ENCODE measurements around the gene ASCC2. TPM values are rescaled to one million over a fixed set of nuclear protein-coding genes. Genes with fewer than 3 reads are reported as not detected.

The ASCC2 gene
- total and polyA plus RNA-seq, 5 donors from 2014 or later = 39.3 to 94.0 (median 42.8) TPM

DNA sequence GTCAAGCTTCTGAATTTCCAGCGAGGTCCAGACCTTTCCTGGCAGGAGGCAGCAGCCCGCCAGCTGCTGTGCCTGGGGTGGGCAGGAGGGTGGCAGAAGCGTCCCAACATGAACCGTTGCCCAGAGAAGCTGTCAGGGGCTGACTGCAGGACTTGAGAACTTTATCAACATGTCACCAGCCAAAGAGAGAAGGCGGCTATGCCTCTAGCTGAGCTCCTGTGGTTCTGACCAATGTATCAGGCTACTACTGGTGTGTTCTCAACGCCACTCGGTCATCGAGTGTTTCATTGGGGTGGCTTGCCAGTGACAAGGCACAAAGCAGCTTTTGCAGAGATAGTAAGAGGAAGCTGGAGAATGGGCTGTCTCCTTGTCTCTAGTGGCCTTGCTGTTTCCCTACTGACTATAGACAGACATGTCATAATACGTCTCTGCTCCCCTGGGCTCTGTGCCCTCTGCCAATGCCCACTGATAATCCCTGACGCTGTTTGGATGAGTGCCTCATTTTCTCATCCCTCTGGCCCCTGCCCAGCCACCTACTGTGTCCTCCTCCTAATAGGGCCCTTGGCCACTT lies 17.6 kb upstream of the ASCC2 start:
- Mint-ChIP-seq H3K4me3 (no peak overlapping the region), H3K4me1 (no peaks in the 10 kb centered on the region), H3K27me3 (peaks cover 19% of the 10 kb centered on the region), H3K36me3 (no peaks in the 10 kb centered on the region), H3K9me3 (peaks cover 0 to under 1% (median 0%) of the 10 kb centered on the region in 7 donors), H3K27ac (peak overlapping the region in 1 of 3 donors; percentile 43)
- no peak for ATAC-seq (ENCODE audit: low read depth in 2 of 2)
- no peak overlapping the region for H3K4me3 ChIP-seq (ENCODE audit: low read depth, low read length)
- H3K36me3 ChIP-seq (ENCODE audit: control insufficient read depth, insufficient read depth, low read length) = no peaks in the 10 kb centered on the region
- peaks cover 2% of the 10 kb centered on the region for H3K27me3 ChIP-seq (ENCODE audit: control insufficient read depth, insufficient read depth, low read length)
- H3K4me1 ChIP-seq (ENCODE audit: control insufficient read depth, insufficient read depth, low read length, poor library complexity, severe bottlenecking) = no peaks in the 10 kb centered on the region
- no peak overlapping the region for H3K27ac ChIP-seq (ENCODE audit: insufficient read depth, low read length, poor library complexity, severe bottlenecking)
- H3K9me3 ChIP-seq (ENCODE audit: control insufficient read depth in 2 of 2, low read length in 2 of 2) = no peaks in the 10 kb centered on the region
- DNase-seq = no peak

DNA sequence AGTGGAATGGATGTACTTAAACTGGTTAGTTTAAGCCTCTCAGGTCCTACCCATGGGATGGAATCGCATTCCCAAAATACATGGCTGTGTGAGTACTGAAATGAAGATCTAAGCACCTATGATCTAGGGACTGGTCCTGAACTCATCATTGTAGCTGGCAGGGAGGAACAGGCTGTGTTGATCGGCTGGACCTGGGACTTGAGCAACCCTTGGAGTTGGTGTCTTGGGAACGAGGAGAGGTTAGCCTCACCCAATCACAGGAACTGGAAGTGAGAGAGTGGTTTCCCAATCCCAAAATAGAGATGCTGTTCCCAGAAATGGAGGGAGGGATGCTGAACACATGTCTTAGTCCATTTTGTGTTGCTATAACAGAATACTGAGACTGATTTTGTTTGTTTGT lies 16.4 kb upstream of the ASCC2 start:
- Mint-ChIP-seq H3K4me3 (no peak overlapping the region), H3K9me3 (peaks cover 0 to 1% (median 0%) of the 10 kb centered on the region in 7 donors), H3K27ac (no peak overlapping the region), H3K36me3 (no peaks in the 10 kb centered on the region), H3K27me3 (peaks cover 24% of the 10 kb centered on the region), H3K4me1 (peaks cover 0 to 2% (median 0%) of the 10 kb centered on the region in 4 donors)
- peaks cover 5% of the 10 kb centered on the region for H3K27me3 ChIP-seq (ENCODE audit: control insufficient read depth, insufficient read depth, low read length)
- no peak for ATAC-seq (ENCODE audit: low read depth in 2 of 2)
- no peaks in the 10 kb centered on the region for H3K36me3 ChIP-seq (ENCODE audit: control insufficient read depth, insufficient read depth, low read length)
- H3K4me1 ChIP-seq (ENCODE audit: control insufficient read depth, insufficient read depth, low read length, poor library complexity, severe bottlenecking) = no peaks in the 10 kb centered on the region
- no peak overlapping the region for H3K4me3 ChIP-seq (ENCODE audit: low read depth, low read length)
- no peaks in the 10 kb centered on the region for H3K9me3 ChIP-seq (ENCODE audit: control insufficient read depth in 2 of 2, low read length in 2 of 2)
- no peak overlapping the region for H3K27ac ChIP-seq (ENCODE audit: insufficient read depth, low read length, poor library complexity, severe bottlenecking)
- DNase-seq = no peak

DNA sequence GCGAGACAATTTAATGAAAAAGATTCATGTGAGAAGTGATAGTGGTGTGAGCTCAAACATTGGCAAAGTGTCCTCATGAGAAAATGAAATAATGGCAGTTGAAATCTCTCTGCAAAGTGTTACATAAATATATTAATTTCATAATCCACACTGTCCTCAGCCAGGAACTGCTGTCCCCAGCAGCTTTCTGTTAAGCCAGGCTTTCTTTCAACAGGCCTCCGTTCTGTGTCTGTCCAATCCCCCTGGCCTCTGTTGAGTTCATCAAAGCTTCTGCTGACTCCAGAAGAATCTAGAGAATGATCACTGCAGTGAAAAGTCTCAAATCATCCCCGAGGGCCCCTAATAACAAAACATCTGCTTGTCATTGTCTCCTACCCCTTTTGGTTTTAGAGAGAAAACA lies 10.0 kb upstream of the ASCC2 start:
- no peak for DNase-seq
- Mint-ChIP-seq H3K36me3 (no peaks in the 10 kb centered on the region), H3K27me3 (peaks cover 18% of the 10 kb centered on the region), H3K4me3 (no peak overlapping the region), H3K4me1 (peaks cover 0 to 2% (median 0%) of the 10 kb centered on the region in 4 donors), H3K9me3 (peaks cover 0 to 6% (median 1%) of the 10 kb centered on the region in 7 donors), H3K27ac (no peak overlapping the region)
- Histone ChIP-seq H3K36me3 (ENCODE audit: control insufficient read depth, insufficient read depth, low read length) (no peaks in the 10 kb centered on the region), H3K9me3 (ENCODE audit: control insufficient read depth in 2 of 2, low read length in 2 of 2) (no peaks in the 10 kb centered on the region), H3K4me1 (ENCODE audit: control insufficient read depth, insufficient read depth, low read length, poor library complexity, severe bottlenecking) (no peaks in the 10 kb centered on the region), H3K27me3 (ENCODE audit: control insufficient read depth, insufficient read depth, low read length) (peaks cover 4% of the 10 kb centered on the region), H3K4me3 (ENCODE audit: low read depth, low read length) (no peak overlapping the region), H3K27ac (ENCODE audit: insufficient read depth, low read length, poor library complexity, severe bottlenecking) (no peak overlapping the region)
- no peak for ATAC-seq (ENCODE audit: low read depth in 2 of 2)

DNA sequence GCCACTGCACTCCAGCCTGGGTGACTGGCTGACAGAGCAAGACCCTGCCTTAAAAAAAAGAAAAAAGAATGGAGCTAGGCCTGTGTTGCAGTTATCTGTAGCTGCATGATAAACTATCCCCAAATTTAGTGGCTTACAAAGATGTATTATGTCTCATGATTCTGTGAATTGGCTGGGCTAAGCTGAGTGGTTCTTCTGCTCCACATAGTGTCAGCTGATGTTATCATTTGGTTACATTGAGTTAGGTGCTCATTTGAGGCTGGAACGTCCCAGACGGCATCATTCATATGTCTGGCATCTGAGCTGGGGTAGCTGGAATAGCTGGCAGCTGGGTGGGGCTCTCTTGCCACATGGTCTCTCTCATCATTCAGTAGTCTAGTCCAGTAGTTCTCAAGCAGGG lies 8.2 kb upstream of the ASCC2 start:
- DNase-seq (no peak), ATAC-seq (ENCODE audit: low read depth in 2 of 2) (no peak)
- Histone ChIP-seq H3K36me3 (ENCODE audit: control insufficient read depth, insufficient read depth, low read length) (no peaks in the 10 kb centered on the region), H3K9me3 (ENCODE audit: control insufficient read depth in 2 of 2, low read length in 2 of 2) (no peaks in the 10 kb centered on the region), H3K4me3 (ENCODE audit: low read depth, low read length) (no peak overlapping the region), H3K4me1 (ENCODE audit: control insufficient read depth, insufficient read depth, low read length, poor library complexity, severe bottlenecking) (no peaks in the 10 kb centered on the region), H3K27ac (ENCODE audit: insufficient read depth, low read length, poor library complexity, severe bottlenecking) (no peak overlapping the region), H3K27me3 (ENCODE audit: control insufficient read depth, insufficient read depth, low read length) (peaks cover 4% of the 10 kb centered on the region)
- no peak overlapping the region for H3K4me3 Mint-ChIP-seq
- H3K9me3 Mint-ChIP-seq = peaks cover 0 to 6% (median 1%) of the 10 kb centered on the region in 7 donors
- no peaks in the 10 kb centered on the region for H3K36me3 Mint-ChIP-seq
- H3K4me1 Mint-ChIP-seq = peaks cover 0 to 2% (median 0%) of the 10 kb centered on the region in 4 donors
- H3K27ac Mint-ChIP-seq = no peak overlapping the region
- peaks cover 17% of the 10 kb centered on the region for H3K27me3 Mint-ChIP-seq

DNA sequence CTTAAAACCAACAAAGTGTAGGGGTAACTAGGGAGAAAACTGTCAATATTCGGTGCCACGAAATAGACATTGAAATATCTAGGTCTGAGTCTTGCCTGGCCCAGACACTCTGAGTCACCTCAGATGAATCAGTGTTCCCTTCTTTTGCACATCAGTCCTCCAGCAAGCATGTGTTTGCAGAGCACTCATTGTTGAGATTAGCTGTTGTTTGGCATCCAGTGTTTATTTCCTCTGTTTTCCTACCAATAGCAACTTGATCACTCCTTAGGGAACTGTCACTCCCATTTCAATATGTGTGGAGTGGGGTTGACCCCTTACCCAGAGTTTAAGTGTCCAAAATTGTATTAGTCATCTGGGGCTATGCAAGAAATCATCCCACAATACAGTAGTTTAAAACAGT lies 4.7 kb upstream of the ASCC2 start:
- H3K4me1 Mint-ChIP-seq = peaks cover 6 to 13% (median 7%) of the 10 kb centered on the region in 4 donors
- H3K27ac Mint-ChIP-seq = no peak overlapping the region
- H3K36me3 Mint-ChIP-seq = no peaks in the 10 kb centered on the region
- no peak for DNase-seq
- Histone ChIP-seq H3K27me3 (ENCODE audit: control insufficient read depth, insufficient read depth, low read length) (no peaks in the 10 kb centered on the region), H3K4me1 (ENCODE audit: control insufficient read depth, insufficient read depth, low read length, poor library complexity, severe bottlenecking) (peaks cover 9% of the 10 kb centered on the region), H3K36me3 (ENCODE audit: control insufficient read depth, insufficient read depth, low read length) (no peaks in the 10 kb centered on the region), H3K27ac (ENCODE audit: insufficient read depth, low read length, poor library complexity, severe bottlenecking) (no peak overlapping the region), H3K4me3 (ENCODE audit: low read depth, low read length) (no peak overlapping the region), H3K9me3 (ENCODE audit: control insufficient read depth in 2 of 2, low read length in 2 of 2) (no peaks in the 10 kb centered on the region)
- ATAC-seq (ENCODE audit: low read depth in 2 of 2) = no peak
- no peak overlapping the region for H3K4me3 Mint-ChIP-seq
- H3K27me3 Mint-ChIP-seq = peaks cover 5% of the 10 kb centered on the region
- H3K9me3 Mint-ChIP-seq = peaks cover 0 to 6% (median 0%) of the 10 kb centered on the region in 7 donors

DNA sequence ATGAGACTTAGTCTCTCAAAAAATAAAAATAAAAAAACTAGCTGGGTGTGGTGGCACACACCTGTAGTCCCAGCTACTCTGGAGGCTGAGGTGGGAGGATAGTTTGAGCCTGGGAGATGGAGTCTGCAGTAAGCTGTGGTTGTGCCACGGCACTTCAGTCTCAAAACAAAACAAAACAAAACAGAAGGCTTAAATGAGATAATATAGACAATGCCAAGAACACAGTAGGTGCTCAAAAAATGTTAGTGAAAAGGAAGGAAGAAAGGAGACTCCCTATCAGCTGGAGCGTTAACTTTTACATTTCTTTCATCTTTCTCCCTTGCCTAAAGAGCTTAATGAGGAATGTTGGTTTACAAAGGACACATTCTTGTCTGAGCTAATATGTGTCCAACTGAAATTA lies 4.1 kb upstream of the ASCC2 start:
- Mint-ChIP-seq H3K36me3 (no peaks in the 10 kb centered on the region), H3K9me3 (peaks cover 0 to 6% (median 0%) of the 10 kb centered on the region in 7 donors), H3K4me3 (no peak overlapping the region), H3K27ac (no peak overlapping the region), H3K27me3 (peaks cover 5% of the 10 kb centered on the region), H3K4me1 (peaks cover 10 to 19% (median 12%) of the 10 kb centered on the region in 4 donors)
- H3K27ac ChIP-seq (ENCODE audit: insufficient read depth, low read length, poor library complexity, severe bottlenecking) = no peak overlapping the region
- H3K9me3 ChIP-seq (ENCODE audit: control insufficient read depth in 2 of 2, low read length in 2 of 2) = no peaks in the 10 kb centered on the region
- ATAC-seq (ENCODE audit: low read depth in 2 of 2) (no peak), DNase-seq (no peak)
- no peak overlapping the region for H3K4me3 ChIP-seq (ENCODE audit: low read depth, low read length)
- no peaks in the 10 kb centered on the region for H3K36me3 ChIP-seq (ENCODE audit: control insufficient read depth, insufficient read depth, low read length)
- H3K4me1 ChIP-seq (ENCODE audit: control insufficient read depth, insufficient read depth, low read length, poor library complexity, severe bottlenecking) = peaks cover 14% of the 10 kb centered on the region
- H3K27me3 ChIP-seq (ENCODE audit: control insufficient read depth, insufficient read depth, low read length) = no peaks in the 10 kb centered on the region

DNA sequence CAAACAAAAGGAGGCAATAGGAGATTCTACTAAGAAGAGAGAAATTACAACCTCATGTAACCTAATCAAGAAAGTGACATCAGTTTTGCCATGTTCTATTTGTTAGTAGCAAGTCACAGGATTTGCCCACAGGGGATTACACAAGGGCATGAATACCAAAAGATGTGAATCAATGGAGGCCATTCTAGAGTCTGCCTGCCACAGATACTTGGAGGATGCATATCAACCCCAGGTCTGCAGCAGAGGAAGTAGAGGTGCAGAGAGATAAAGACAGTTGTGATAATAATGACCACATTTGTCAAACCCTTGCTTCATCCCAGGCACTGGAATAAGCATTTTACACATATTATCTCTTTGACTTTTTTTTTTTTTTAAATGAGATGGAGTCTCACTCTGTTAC lies 2.4 kb upstream of the ASCC2 start:
- no peaks in the 10 kb centered on the region for H3K27me3 ChIP-seq (ENCODE audit: control insufficient read depth, insufficient read depth, low read length)
- peaks cover 17 to 34% (median 24%) of the 10 kb centered on the region in 4 donors for H3K4me1 Mint-ChIP-seq
- ATAC-seq (ENCODE audit: low read depth in 2 of 2) = no peak

DNA sequence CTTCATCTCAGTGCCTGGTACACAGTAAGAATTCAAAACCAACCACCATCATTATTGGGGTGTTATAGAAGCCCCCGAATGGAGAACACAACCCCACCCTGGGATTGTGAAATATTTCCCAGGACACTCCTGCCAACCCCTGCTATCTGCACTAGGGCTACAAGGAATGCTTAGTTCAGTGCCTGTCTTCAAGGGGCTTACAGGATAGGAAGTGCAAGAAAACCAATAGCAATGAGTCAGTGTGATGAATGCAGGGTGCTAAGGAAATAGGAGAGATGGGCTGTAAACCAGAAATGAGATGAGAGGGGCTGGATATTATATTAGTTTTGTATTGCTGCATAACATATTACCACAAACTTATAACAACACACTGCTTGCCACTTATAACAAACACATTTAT lies 965 bp upstream of the ASCC2 start:
- H3K4me3 Mint-ChIP-seq = peak overlapping the region; percentile 92 to 95 (median 94)
- H3K27ac ChIP-seq (ENCODE audit: insufficient read depth, low read length, poor library complexity, severe bottlenecking) = peak overlapping the region; percentile 84
- ATAC-seq (ENCODE audit: low read depth in 2 of 2) (no peak), DNase-seq (no peak)
- H3K4me3 ChIP-seq (ENCODE audit: low read depth, low read length) = peak overlapping the region; percentile 97
- no peaks in the 10 kb centered on the region for H3K27me3 Mint-ChIP-seq
- no peaks in the 10 kb centered on the region for H3K9me3 Mint-ChIP-seq
- H3K27ac Mint-ChIP-seq = peak overlapping the region; percentile 96 to 97 (median 96)
- H3K36me3 ChIP-seq (ENCODE audit: control insufficient read depth, insufficient read depth, low read length) = peaks cover 7% of the 10 kb centered on the region
- H3K4me1 Mint-ChIP-seq = peaks cover 18 to 42% (median 30%) of the 10 kb centered on the region in 4 donors
- peaks cover 7% of the 10 kb centered on the region for H3K36me3 Mint-ChIP-seq
- H3K4me1 ChIP-seq (ENCODE audit: control insufficient read depth, insufficient read depth, low read length, poor library complexity, severe bottlenecking) = peaks cover 22% of the 10 kb centered on the region
- H3K27me3 ChIP-seq (ENCODE audit: control insufficient read depth, insufficient read depth, low read length) = no peaks in the 10 kb centered on the region
- no peaks in the 10 kb centered on the region for H3K9me3 ChIP-seq (ENCODE audit: control insufficient read depth in 2 of 2, low read length in 2 of 2)

More for the DNA sequence above, 2.4 kb upstream of the ASCC2 start:
- Mint-ChIP-seq H3K9me3 (peaks cover 0 to 2% (median 0%) of the 10 kb centered on the region in 7 donors), H3K4me3 (peak overlapping the region in 1 of 4 donors; percentile 37), H3K27me3 (peaks cover 1% of the 10 kb centered on the region), H3K27ac (no peak overlapping the region), H3K36me3 (peaks cover 4% of the 10 kb centered on the region)
- no peak overlapping the region for H3K27ac ChIP-seq (ENCODE audit: insufficient read depth, low read length, poor library complexity, severe bottlenecking)
- H3K9me3 ChIP-seq (ENCODE audit: control insufficient read depth in 2 of 2, low read length in 2 of 2) = no peaks in the 10 kb centered on the region
- DNase-seq = no peak
- H3K4me3 ChIP-seq (ENCODE audit: low read depth, low read length) = no peak overlapping the region
- H3K36me3 ChIP-seq (ENCODE audit: control insufficient read depth, insufficient read depth, low read length) = peaks cover under 1% of the 10 kb centered on the region
- H3K4me1 ChIP-seq (ENCODE audit: control insufficient read depth, insufficient read depth, low read length, poor library complexity, severe bottlenecking) = peaks cover 22% of the 10 kb centered on the region

Measured in CD4-positive, CD25-positive, alpha-beta regulatory T cell (primary cell).